ENCODE measurements around the gene CCDC185.
"Not testable (repeated sequence)": the region's sequence is repeated elsewhere in the genome, so short reads cannot be mapped to it uniquely, and the experiment has no call there.

Gene CCDC185

GRCh38 chr1:223394706-223395105 lies 1.5 kb downstream of the CCDC185 start:
- DNase-seq, result no peak

- DNase-seq, result not testable (repeated sequence)
These were observed 6.2 kb downstream of the CCDC185 start for GRCh38 chr1:223399393-223399792.

- no peak for DNase-seq
These were observed 8.9 kb downstream of the CCDC185 start for GRCh38 chr1:223401873-223402789.

- no peak for DNase-seq
These were observed 9.6 kb downstream of the CCDC185 start for GRCh38 chr1:223402790-223403142.

- no peak for DNase-seq
These were observed 10.1 kb downstream of the CCDC185 start for GRCh38 chr1:223403184-223403815.

- DNase-seq, result no peak
These were observed 12.3 kb downstream of the CCDC185 start for GRCh38 chr1:223405507-223405906.

GRCh38 chr1:223410036-223410435 lies 16.8 kb downstream of the CCDC185 start:
- DNase-seq, result no peak

- no peak for DNase-seq
These were observed 18.1 kb downstream of the CCDC185 start for GRCh38 chr1:223411309-223411708.

- no peak for DNase-seq
These were observed 18.5 kb downstream of the CCDC185 start for GRCh38 chr1:223411710-223412109.

GRCh38 chr1:223413216-223413615 lies 20.0 kb downstream of the CCDC185 start:
- no peak for DNase-seq

GRCh38 chr1:223417444-223417843 lies 24.2 kb downstream of the CCDC185 start:
- DNase-seq, result no peak

- DNase-seq, result no peak
These were observed 24.9 kb downstream of the CCDC185 start for GRCh38 chr1:223417903-223418663.

GRCh38 chr1:223419115-223419514 lies 25.9 kb downstream of the CCDC185 start:
- no peak for DNase-seq

- DNase-seq, result no peak
These were observed 26.3 kb downstream of the CCDC185 start for GRCh38 chr1:223419561-223419960.

GRCh38 chr1:223421025-223421424 lies 27.8 kb downstream of the CCDC185 start:
- DNase-seq, result peak; percentile 47

GRCh38 chr1:223421676-223422075 lies 28.5 kb downstream of the CCDC185 start:
- DNase-seq, result no peak

GRCh38 chr1:223422911-223423310 lies 29.7 kb downstream of the CCDC185 start:
- no peak for DNase-seq

GRCh38 chr1:223423641-223424233 lies 30.5 kb downstream of the CCDC185 start:
- DNase-seq, result no peak

- no peak for DNase-seq
These were observed 32.3 kb downstream of the CCDC185 start for GRCh38 chr1:223425550-223425949.

- no peak for DNase-seq
These were observed 33.7 kb downstream of the CCDC185 start for GRCh38 chr1:223426936-223427335.

GRCh38 chr1:223429313-223429731 lies 36.1 kb downstream of the CCDC185 start:
- peak; percentile 44 for DNase-seq

- DNase-seq, result no peak
These were observed 36.6 kb downstream of the CCDC185 start for GRCh38 chr1:223429821-223430220.

- no peak for DNase-seq
These were observed 37.0 kb downstream of the CCDC185 start for GRCh38 chr1:223430236-223430635.
